GM10847 (cell line): ENCODE data around the gene NBEAL2.

Experiments
- POLR2A ChIP-seq: IDR thresholded peaks from 2 replicates; pipeline ENCODE4 v1.6.1; 2011; ENCODE audit not compliant: insufficient read length; ENCODE audit errors: extremely low read depth

NBEAL2 gene

GRCh38 chr3:46942076-46942475, 37.4 kb upstream of the NBEAL2 start:
- TF ChIP-seq POLR2A, result no peak

- no peak for TF ChIP-seq POLR2A
Measured at GRCh38 chr3:46942481-46943236, 36.8 kb upstream of the NBEAL2 start.

GRCh38 chr3:46943237-46944187, 36.0 kb upstream of the NBEAL2 start:
- TF ChIP-seq POLR2A, result no peak

- TF ChIP-seq POLR2A, result no peak
Measured at GRCh38 chr3:46944191-46944590, 35.3 kb upstream of the NBEAL2 start.

- no peak for TF ChIP-seq POLR2A
Measured at GRCh38 chr3:46946416-46946815, 33.0 kb upstream of the NBEAL2 start.

- TF ChIP-seq POLR2A, result no peak
Measured at GRCh38 chr3:46946856-46947545, 32.5 kb upstream of the NBEAL2 start.

- no peak for TF ChIP-seq POLR2A
Measured at GRCh38 chr3:46947546-46947901, 31.9 kb upstream of the NBEAL2 start.

- TF ChIP-seq POLR2A, result no peak
Measured at GRCh38 chr3:46947981-46948791, 31.3 kb upstream of the NBEAL2 start.

GRCh38 chr3:46948830-46949671, 30.4 kb upstream of the NBEAL2 start:
- no peak for TF ChIP-seq POLR2A

- no peak for TF ChIP-seq POLR2A
Measured at GRCh38 chr3:46950177-46950576, 29.3 kb upstream of the NBEAL2 start.

GRCh38 chr3:46950650-46951241, 28.7 kb upstream of the NBEAL2 start:
- TF ChIP-seq POLR2A, result no peak

GRCh38 chr3:46952813-46953212, 26.7 kb upstream of the NBEAL2 start:
- no peak for TF ChIP-seq POLR2A

GRCh38 chr3:46953234-46954010, 26.0 kb upstream of the NBEAL2 start:
- TF ChIP-seq POLR2A, result no peak

GRCh38 chr3:46954178-46954577, 25.3 kb upstream of the NBEAL2 start:
- no peak for TF ChIP-seq POLR2A
